ENCODE measurements around the gene ADGRV1. TPM values are rescaled to one million over a fixed set of nuclear protein-coding genes. Genes with fewer than 3 reads are reported as not detected.

Gene ADGRV1
- total RNA-seq, 4 donors from 2014 or later: not detected

GRCh38 chr5:91183743-91184142, 625.1 kb downstream of the ADGRV1 start:
- no peak for TF ChIP-seq CTCF (IDR thresholded peaks at IDR 0.05; ENCODE audit: low read depth)

- no peak for TF ChIP-seq CTCF (IDR thresholded peaks at IDR 0.05; ENCODE audit: low read depth)
Measured at GRCh38 chr5:91186101-91186500, 627.5 kb downstream of the ADGRV1 start.

- TF ChIP-seq CTCF (IDR thresholded peaks at IDR 0.05; ENCODE audit: low read depth): no peak
Measured at GRCh38 chr5:91187032-91187431, 628.4 kb downstream of the ADGRV1 start.

GRCh38 chr5:91188755-91189154, 630.2 kb downstream of the ADGRV1 start:
- TF ChIP-seq CTCF (IDR thresholded peaks at IDR 0.05; ENCODE audit: low read depth): no peak

GRCh38 chr5:91189480-91190313, 631.1 kb downstream of the ADGRV1 start:
- no peak for TF ChIP-seq CTCF (IDR thresholded peaks at IDR 0.05; ENCODE audit: low read depth)

- TF ChIP-seq CTCF (IDR thresholded peaks at IDR 0.05; ENCODE audit: low read depth): no peak
Measured at GRCh38 chr5:91190314-91190690, 631.7 kb downstream of the ADGRV1 start.

GRCh38 chr5:91194824-91195381, 636.3 kb downstream of the ADGRV1 start:
- TF ChIP-seq CTCF (IDR thresholded peaks at IDR 0.05; ENCODE audit: low read depth): no peak
